Psoas muscle (tissue), 8 donors: ENCODE data around the gene FBXO22. TPM values are rescaled to one million over a fixed set of nuclear protein-coding genes. Genes with fewer than 3 reads are reported as not detected.
"Not testable (repeated sequence)": the region's sequence is repeated elsewhere in the genome, so short reads cannot be mapped to it uniquely, and the experiment has no call there.

Source experiments
- ATAC-seq, 4 donors: fragments of 200-7000 bp; cut with Tn5 transposase; one replicate each; pipeline ENCODE4 v1.9.1; 2020; ENCODE audit warnings: moderate library complexity in 3 of 4, mild to moderate bottlenecking in 2 of 4
- DNase-seq, 2 donors: peaks; one replicate each; pipeline ENCODE4 v3.0.0-alpha.2; 2020
- H3K27ac ChIP-seq: fragments of 200-600 bp; one replicate; pipeline ENCODE4 v1.8.0; 2022
- H3K27me3 ChIP-seq, 3 donors: fragments of 200-600 bp in 1 of 3; one replicate each; pipeline versions ENCODE4 v1.6.1 to v1.8.0; 2013 to 2022; ENCODE audit warnings: low read length in 2 of 3, mild to moderate bottlenecking in 2 of 3, moderate library complexity in 1 of 3; ENCODE audit not compliant: insufficient read depth in 3 of 3
- H3K36me3 ChIP-seq, 2 donors: fragments of 200-600 bp in 1 of 2; one replicate each; pipeline versions ENCODE4 v1.6.1 to v1.8.0; 2013 to 2022; ENCODE audit warnings: low read depth in 1 of 2, mild to moderate bottlenecking in 1 of 2, moderate library complexity in 1 of 2; ENCODE audit not compliant: insufficient read depth in 1 of 2
- H3K4me1 ChIP-seq: fragments of 200-600 bp; one replicate; pipeline ENCODE4 v1.8.0; 2022
- H3K4me3 ChIP-seq: fragments of 200-600 bp; one replicate; pipeline ENCODE4 v1.8.0; 2022; ENCODE audit warnings: mild to moderate bottlenecking
- H3K9me3 ChIP-seq: fragments of 200-600 bp; one replicate; pipeline ENCODE4 v1.8.0; 2022
- CTCF ChIP-seq: fragments of 200-600 bp; IDR thresholded peaks from one replicate; pipeline ENCODE4 v1.8.0; 2022; ENCODE audit warnings: antibody characterized with exemption
- WGBS, 3 donors: extraction: QIAGEN DNeasy Blood & Tissue Kit; methylation state at CpG; one replicate each; pipeline versions ENCODE4 v1.1.6 to v1.1.7; 2013; 5-methylcytosine and 5-hydroxymethylcytosine counted together
- intact Hi-C, 2 donors: fragments of 100-400 bp; cut with DNase I; formaldehyde crosslinking; loops; one replicate each; pipeline versions ENCODE4 v1.11.0 to v1.14.2; 2022
- polyA plus RNA-seq, 3 donors: library from polyadenylated mRNA; stranded (reverse); fragments of 200-250 nt; gene quantifications; one replicate each; pipeline ENCODE4 v1.2.3, GENCODE V29; 2013
- total RNA-seq, 4 donors: library from RNA; stranded (reverse); fragmentation: NEBNext Ultra II Directional in 2 of 4; extraction: Animal tissue kit (Norgen Biotek cat#: 25700) in 2 of 4; gene quantifications; one replicate each; pipeline versions ENCODE4 v1.2.1 to v1.2.4, GENCODE V29; 2021 to 2023
- donor health status: healthy with polysubstance abuse.
- donor health status: DM: no; HTN: no; CAD: no; lungs with moderate emphysema.
- donor health status: Bipolar disorder and iron deficiency.
- donor health status: healthy.
- donor health status: DM: yes; HTN: yes; CAD: no.
- donor health status: DM: no; HTN: no; CAD: no.
- donor health status: DM: no; HTN: no; CAD: no.
- donor health status: DM: yes; HTN: yes; CAD: no.

FBXO22 gene
- total and polyA plus RNA-seq, 7 donors: 13.3 to 35.6 (median 15.3) TPM

- no peak for TF ChIP-seq CTCF
- H3K27ac ChIP-seq: no peak overlapping the region
- no peak for DNase-seq
Measured at GRCh38 chr15:75869446-75869845, 34.2 kb upstream of the FBXO22 start.

GRCh38 chr15:75871589-75871988 lies 32.1 kb upstream of the FBXO22 start:
- H3K27me3 ChIP-seq, H3K9me3 ChIP-seq, intact Hi-C loops, ATAC-seq, DNase-seq, H3K27ac ChIP-seq, H3K4me3 ChIP-seq, H3K4me1 ChIP-seq: not testable (repeated sequence)
- H3K36me3 ChIP-seq: peaks cover 0 to 32% of the 10 kb centered on the region in 2 donors
- 83 to 95% (median 85%) methylated on average over 1 of the region's 1 CpG for WGBS, 3 donors

More at GRCh38 chr15:75869446-75869845, 34.2 kb upstream of the FBXO22 start:
- H3K9me3 ChIP-seq: no peaks in the 10 kb centered on the region
- H3K4me3 ChIP-seq: no peak overlapping the region
- no peaks in the 10 kb centered on the region for H3K4me1 ChIP-seq
- H3K27me3 ChIP-seq: no peaks in the 10 kb centered on the region
- intact Hi-C loops: no loop called here
- no peak for ATAC-seq
- H3K36me3 ChIP-seq: peaks cover 0 to 24% of the 10 kb centered on the region in 2 donors

- TF ChIP-seq CTCF: no peak
- no peaks in the 10 kb centered on the region for H3K4me1 ChIP-seq
Measured at GRCh38 chr15:75872403-75872990, 31.2 kb upstream of the FBXO22 start.

GRCh38 chr15:75884041-75884440 lies 19.6 kb upstream of the FBXO22 start:
- 67 to 79% (median 73%) methylated on average over 1 of the region's 1 CpG for WGBS, 3 donors
- Histone ChIP-seq H3K27me3 (no peaks in the 10 kb centered on the region), H3K9me3 (no peaks in the 10 kb centered on the region), H3K36me3 (peaks cover 0 to 13% of the 10 kb centered on the region in 2 donors), H3K4me1 (no peaks in the 10 kb centered on the region), H3K4me3 (no peak overlapping the region), H3K27ac (no peak overlapping the region)
- ATAC-seq: no peak
- no peak for DNase-seq
- TF ChIP-seq CTCF: no peak
- intact Hi-C loops: no loop called here

More at GRCh38 chr15:75872403-75872990, 31.2 kb upstream of the FBXO22 start:
- ATAC-seq: no peak
- no peak overlapping the region for H3K27ac ChIP-seq
- no peaks in the 10 kb centered on the region for H3K27me3 ChIP-seq
- intact Hi-C loops: no loop called here
- DNase-seq: no peak
- H3K9me3 ChIP-seq: no peaks in the 10 kb centered on the region
- peaks cover 0 to 33% of the 10 kb centered on the region in 2 donors for H3K36me3 ChIP-seq
- WGBS, 3 donors: 85 to 89% (median 88%) methylated on average over 4 of the region's 4 CpGs
- no peak overlapping the region for H3K4me3 ChIP-seq

GRCh38 chr15:75887178-75887577 lies 16.5 kb upstream of the FBXO22 start:
- peaks cover 0 to 11% of the 10 kb centered on the region in 2 donors for H3K36me3 ChIP-seq
- no peak for TF ChIP-seq CTCF
- H3K4me3 ChIP-seq: no peak overlapping the region
- no peaks in the 10 kb centered on the region for H3K4me1 ChIP-seq
- H3K9me3 ChIP-seq: no peaks in the 10 kb centered on the region
- no peak for DNase-seq
- 95 to 100% (median 95%) methylated on average over 1 of the region's 1 CpG for WGBS, 3 donors
- H3K27ac ChIP-seq: no peak overlapping the region
- no peak for ATAC-seq
- intact Hi-C loops: no loop called here
- H3K27me3 ChIP-seq: no peaks in the 10 kb centered on the region
